ENCODE results near the gene DYNLT2.
A peak's percentile ranks its signal among the peaks of the same experiment; 100 is the strongest.

DYNLT2 gene

DNA sequence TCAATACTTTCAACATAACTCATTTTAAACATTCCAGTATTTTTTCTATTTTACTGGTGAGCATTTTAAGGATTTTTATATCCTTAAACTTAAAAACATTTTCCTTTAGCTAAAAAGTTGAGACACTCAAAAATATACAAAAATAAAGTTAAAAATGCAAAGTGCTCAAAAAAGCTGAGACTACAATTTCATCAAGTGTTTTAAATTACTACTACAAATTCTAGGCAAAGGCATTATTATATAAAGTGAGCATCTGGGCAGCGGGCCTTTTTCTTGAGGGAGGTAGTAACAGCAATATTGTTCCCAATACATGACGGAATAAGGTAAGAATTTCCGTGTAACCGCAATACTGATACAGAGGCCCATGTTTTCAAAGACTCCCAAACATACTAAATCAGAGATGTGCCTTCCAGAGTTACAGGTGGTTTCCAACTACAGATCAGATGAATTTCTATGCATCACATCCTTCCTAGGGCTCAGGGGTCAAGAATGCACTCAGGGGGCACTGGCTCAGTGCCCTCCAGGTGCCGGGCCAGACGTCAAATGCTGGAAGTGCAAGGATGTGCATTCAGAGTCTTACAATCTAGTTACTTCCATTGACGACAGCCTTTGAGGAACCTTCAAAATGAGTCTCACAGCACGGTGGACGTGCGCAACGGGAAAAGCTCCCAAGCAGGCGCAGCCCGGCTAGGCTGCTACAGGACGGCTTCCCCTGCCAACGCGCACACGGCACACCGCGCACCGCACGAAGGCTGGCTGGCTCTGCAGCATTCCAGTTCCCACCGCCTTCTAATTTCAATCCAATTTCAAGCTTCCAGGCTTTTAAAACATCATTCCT is 28.8 kb downstream of the DYNLT2 start:
- DNase-seq: peak; percentile 42 to 76

GRCh38 chr6:169720207-169720855 is 31.0 kb downstream of the DYNLT2 start:
- Histone ChIP-seq H3K4me3 (no peak overlapping the region), H3K27ac (no peak overlapping the region), H3K27me3 (no peaks in the 10 kb centered on the region), H3K36me3 (peaks cover 6 to 21% (median 19%) of the 10 kb centered on the region in 3 donors), H3K4me1 (peaks cover 0 to 29% (median 13%) of the 10 kb centered on the region in 4 donors), H3K9me3 (no peaks in the 10 kb centered on the region)
- intact Hi-C loops (cut with DNase I; ENCODE audit: low total_unique reads): loop anchor here (10.0 kb wide), 1 partner anchor 834 kb away; the partner anchor contains the start of genes PSMB1 and TBP
- no peak for DNase-seq
- TF ChIP-seq, protein P1, sequence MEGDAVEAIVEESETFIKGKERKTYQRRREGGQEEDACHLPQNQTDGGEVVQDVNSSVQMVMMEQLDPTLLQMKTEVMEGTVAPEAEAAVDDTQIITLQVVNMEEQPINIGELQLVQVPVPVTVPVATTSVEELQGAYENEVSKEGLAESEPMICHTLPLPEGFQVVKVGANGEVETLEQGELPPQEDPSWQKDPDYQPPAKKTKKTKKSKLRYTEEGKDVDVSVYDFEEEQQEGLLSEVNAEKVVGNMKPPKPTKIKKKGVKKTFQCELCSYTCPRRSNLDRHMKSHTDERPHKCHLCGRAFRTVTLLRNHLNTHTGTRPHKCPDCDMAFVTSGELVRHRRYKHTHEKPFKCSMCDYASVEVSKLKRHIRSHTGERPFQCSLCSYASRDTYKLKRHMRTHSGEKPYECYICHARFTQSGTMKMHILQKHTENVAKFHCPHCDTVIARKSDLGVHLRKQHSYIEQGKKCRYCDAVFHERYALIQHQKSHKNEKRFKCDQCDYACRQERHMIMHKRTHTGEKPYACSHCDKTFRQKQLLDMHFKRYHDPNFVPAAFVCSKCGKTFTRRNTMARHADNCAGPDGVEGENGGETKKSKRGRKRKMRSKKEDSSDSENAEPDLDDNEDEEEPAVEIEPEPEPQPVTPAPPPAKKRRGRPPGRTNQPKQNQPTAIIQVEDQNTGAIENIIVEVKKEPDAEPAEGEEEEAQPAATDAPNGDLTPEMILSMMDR (IDR thresholded peaks at IDR 0.05): no peak

More for the DNA sequence above, 28.8 kb downstream of the DYNLT2 start:
- Histone ChIP-seq H3K36me3 (peaks cover 0 to 3% (median 0%) of the 10 kb centered on the region in 3 donors), H3K4me3 (peak overlapping the region; percentile 74 to 88), H3K9me3 (no peaks in the 10 kb centered on the region), H3K4me1 (peaks cover 0 to 32% (median 13%) of the 10 kb centered on the region in 4 donors), H3K27me3 (no peaks in the 10 kb centered on the region), H3K27ac (peak overlapping the region; percentile 87 to 98)
- TF ChIP-seq, protein P1 (IDR thresholded peaks at IDR 0.05): no peak
- intact Hi-C loops (cut with DNase I; ENCODE audit: low total_unique reads): loop anchor here (2.0 to 10.0 kb wide), 2 partner anchors 20 to 832 kb away; partner anchors contain the start of genes C6orf120, PSMB1, TBP and WDR27

DNA sequence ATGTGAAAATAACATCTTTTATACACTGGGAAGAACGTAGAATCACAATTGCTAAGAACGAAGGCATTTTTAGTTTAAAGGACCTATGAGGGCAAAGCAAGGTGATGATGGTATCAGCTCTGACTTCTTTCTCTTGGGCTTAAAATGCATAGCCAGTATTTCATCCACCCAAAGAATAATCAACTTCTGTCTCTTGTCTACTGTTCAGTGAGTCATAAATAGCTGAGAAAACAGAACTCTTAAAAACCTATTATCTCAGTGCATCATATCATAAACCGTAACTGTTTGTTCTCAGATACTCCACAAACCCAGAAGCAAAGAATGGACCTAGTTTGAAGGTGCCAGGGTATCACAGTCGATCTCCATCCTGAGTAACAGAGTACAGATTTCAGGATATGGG is 32.3 kb downstream of the DYNLT2 start:
- DNase-seq: no peak
- TF ChIP-seq, protein P1 (IDR thresholded peaks at IDR 0.05): no peak
- no peaks in the 10 kb centered on the region for H3K9me3 ChIP-seq
- no peak overlapping the region for H3K27ac ChIP-seq
- H3K4me3 ChIP-seq: no peak overlapping the region
- intact Hi-C loops (cut with DNase I; ENCODE audit: low total_unique reads): no loop called here
- no peaks in the 10 kb centered on the region for H3K27me3 ChIP-seq
- H3K36me3 ChIP-seq: peaks cover 18 to 33% (median 31%) of the 10 kb centered on the region in 3 donors
- H3K4me1 ChIP-seq: peaks cover 0 to 24% (median 12%) of the 10 kb centered on the region in 4 donors

DNA sequence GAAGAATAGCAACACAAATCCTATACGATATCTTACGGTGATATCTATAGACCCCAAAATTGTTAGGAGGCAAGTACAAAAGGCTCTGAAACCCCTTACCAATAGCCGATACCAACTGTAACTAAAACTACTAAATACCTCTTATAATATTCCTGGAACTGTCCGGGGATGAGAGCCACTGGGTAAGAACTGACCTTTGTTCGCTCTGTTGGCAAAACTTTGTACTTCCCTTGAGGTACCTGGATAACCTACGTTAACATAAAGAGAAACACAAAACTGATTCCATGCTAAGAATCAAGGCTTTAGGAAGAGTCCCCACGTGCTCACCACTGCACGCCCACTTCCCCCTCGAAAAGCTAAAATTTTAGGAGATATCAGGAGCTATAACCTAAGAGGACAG is 36.8 kb downstream of the DYNLT2 start:
- Histone ChIP-seq H3K27me3 (no peaks in the 10 kb centered on the region), H3K9me3 (no peaks in the 10 kb centered on the region), H3K27ac (no peak overlapping the region), H3K36me3 (peaks cover 45 to 65% (median 60%) of the 10 kb centered on the region in 3 donors), H3K4me1 (no peaks in the 10 kb centered on the region), H3K4me3 (no peak overlapping the region)
- intact Hi-C loops (cut with DNase I; ENCODE audit: low total_unique reads): no loop called here
- no peak for DNase-seq
- TF ChIP-seq, protein P1 (IDR thresholded peaks at IDR 0.05): no peak

DNA sequence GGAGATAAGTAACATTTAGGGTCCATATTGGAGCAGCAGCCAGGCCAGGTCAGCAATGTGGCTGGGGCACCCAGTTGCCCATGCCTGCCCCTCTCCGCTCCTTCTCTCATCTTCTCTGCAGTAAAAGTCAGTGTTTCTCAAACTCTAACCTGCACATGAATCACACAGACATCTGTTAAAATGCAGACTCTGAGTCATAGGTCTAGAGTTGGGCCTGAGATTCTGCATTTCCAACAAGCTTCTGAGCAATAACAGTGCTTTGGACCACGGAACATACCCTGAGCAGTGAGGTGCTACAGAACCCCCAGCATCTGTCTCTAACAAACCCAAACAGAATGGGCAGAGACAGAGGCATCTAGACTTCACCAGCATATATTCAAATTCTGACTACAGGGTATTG is 37.2 kb downstream of the DYNLT2 start:
- intact Hi-C loops (cut with DNase I; ENCODE audit: low total_unique reads): no loop called here
- Histone ChIP-seq H3K4me3 (no peak overlapping the region), H3K27ac (no peak overlapping the region), H3K27me3 (no peaks in the 10 kb centered on the region), H3K9me3 (no peaks in the 10 kb centered on the region), H3K36me3 (peaks cover 49 to 67% (median 60%) of the 10 kb centered on the region in 3 donors), H3K4me1 (no peaks in the 10 kb centered on the region)
- TF ChIP-seq, protein P1 (IDR thresholded peaks at IDR 0.05): no peak
- no peak for DNase-seq
